Adrenal gland (tissue), 5 donors: Measurements from ENCODE around the gene SULT1A1.
"Not testable (repeated sequence)": the region's sequence is repeated elsewhere in the genome, so short reads cannot be mapped to it uniquely, and the experiment has no call there.

ENCODE experiments used
- POLR2A ChIP-seq, 2 donors: fragments of 450-650 bp; IDR thresholded peaks; one replicate each; pipeline ENCODE4 v1.6.1; 2017; ENCODE audit warnings: antibody characterized with exemption in 2 of 2, mild to moderate bottlenecking in 2 of 2, moderate library complexity in 1 of 2
- TF ChIP-seq, protein P1 (sequence below), 6 experiments: fragments of 450-650 bp in 4 of 6; fragments of 200-600 bp in 2 of 6; sonication (generic) in 1 of 6; IDR thresholded peaks; 1 replicate in 5 of 6; 2 replicates in 1 of 6; pipeline versions ENCODE4 v1.5.1 to v1.8.0; 2016 to 2021; ENCODE audit warnings: antibody characterized with exemption in 6 of 6, mild to moderate bottlenecking in 2 of 6, moderate library complexity in 1 of 6
- donor health status: DM: no; HTN: no; CAD: no.

DNA sequence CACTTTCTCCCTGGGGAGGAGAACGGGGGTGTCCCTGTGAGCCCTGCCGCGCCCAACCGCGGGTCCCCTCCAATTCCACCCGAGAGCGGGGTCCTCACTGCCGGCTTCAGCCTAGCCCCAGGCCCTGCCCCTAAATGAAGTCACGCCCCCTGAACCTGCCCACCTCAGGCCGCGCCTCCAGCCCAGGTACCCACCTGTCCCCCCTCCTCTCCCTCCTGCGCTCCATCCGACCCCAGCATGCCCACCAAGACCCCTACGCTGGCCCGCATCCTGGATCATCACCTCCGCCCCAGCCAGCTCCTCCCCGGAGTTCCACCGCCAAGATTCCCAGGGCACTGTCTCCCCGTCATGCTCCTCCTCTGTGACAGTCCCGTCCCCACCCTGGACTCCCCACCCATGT lies 8.9 kb downstream of the SULT1A1 start:
- TF ChIP-seq, protein P1, sequence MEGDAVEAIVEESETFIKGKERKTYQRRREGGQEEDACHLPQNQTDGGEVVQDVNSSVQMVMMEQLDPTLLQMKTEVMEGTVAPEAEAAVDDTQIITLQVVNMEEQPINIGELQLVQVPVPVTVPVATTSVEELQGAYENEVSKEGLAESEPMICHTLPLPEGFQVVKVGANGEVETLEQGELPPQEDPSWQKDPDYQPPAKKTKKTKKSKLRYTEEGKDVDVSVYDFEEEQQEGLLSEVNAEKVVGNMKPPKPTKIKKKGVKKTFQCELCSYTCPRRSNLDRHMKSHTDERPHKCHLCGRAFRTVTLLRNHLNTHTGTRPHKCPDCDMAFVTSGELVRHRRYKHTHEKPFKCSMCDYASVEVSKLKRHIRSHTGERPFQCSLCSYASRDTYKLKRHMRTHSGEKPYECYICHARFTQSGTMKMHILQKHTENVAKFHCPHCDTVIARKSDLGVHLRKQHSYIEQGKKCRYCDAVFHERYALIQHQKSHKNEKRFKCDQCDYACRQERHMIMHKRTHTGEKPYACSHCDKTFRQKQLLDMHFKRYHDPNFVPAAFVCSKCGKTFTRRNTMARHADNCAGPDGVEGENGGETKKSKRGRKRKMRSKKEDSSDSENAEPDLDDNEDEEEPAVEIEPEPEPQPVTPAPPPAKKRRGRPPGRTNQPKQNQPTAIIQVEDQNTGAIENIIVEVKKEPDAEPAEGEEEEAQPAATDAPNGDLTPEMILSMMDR (IDR thresholded peaks at IDR 0.05): not testable (repeated sequence)
- not testable (repeated sequence) for TF ChIP-seq POLR2A (IDR thresholded peaks at IDR 0.05)
